ENCODE measurements around the gene ANKRD42. TPM values are rescaled to one million over a fixed set of nuclear protein-coding genes. Genes with fewer than 3 reads are reported as not detected.
A peak's percentile ranks its signal among the peaks of the same experiment; 100 is the strongest.

The ANKRD42 gene
- total RNA-seq, 1 donor, result 9.5 TPM

DNA sequence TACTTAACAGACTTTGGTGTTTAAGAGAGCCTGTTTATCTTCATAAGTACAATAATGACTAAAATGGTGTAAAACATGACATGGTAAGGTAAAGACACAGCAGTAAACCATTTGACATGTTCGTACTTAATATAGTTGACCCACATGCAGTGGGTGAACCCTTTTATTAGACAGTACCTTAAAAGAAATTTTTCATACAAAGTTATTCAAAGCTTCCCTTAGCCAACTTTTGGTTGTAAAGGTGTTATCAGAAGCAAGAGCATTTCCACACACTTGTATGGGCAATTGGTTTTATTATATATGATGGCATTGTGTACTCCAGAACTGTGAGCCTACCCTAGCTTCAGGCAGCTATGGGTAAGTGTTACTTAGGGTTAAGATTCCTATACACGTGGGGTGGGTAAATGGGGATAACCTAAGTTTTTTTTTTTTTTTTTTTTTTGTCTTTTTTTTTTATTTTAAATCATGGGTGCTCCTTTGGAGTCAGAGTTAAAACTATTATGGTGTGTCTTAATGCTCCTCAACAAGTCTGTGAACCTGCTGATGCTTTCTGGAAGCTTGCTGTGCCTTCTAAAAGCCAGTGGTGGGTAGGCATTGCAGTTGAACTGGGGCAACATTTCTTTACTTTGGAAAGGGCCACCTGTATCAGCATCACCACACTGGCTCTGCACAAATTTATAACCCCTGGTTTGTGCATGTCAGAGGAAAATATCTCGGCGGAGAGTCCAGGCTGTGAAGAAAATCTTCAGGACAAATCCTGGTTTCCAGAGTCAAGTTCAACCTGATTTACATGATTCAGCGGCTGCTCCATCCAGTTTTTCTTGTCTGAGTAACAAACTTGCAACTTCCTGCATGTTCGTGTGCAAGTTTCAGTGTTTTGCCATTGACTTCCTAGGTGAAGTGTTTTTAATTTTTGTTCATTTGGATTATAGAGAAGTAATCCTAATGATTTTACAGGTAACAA lies 33.3 kb upstream of the ANKRD42 start:
- peak overlapping the region; percentile 95 for H3K4me3 ChIP-seq (ENCODE audit: low read depth, low read length)
- TF ChIP-seq, protein P1, sequence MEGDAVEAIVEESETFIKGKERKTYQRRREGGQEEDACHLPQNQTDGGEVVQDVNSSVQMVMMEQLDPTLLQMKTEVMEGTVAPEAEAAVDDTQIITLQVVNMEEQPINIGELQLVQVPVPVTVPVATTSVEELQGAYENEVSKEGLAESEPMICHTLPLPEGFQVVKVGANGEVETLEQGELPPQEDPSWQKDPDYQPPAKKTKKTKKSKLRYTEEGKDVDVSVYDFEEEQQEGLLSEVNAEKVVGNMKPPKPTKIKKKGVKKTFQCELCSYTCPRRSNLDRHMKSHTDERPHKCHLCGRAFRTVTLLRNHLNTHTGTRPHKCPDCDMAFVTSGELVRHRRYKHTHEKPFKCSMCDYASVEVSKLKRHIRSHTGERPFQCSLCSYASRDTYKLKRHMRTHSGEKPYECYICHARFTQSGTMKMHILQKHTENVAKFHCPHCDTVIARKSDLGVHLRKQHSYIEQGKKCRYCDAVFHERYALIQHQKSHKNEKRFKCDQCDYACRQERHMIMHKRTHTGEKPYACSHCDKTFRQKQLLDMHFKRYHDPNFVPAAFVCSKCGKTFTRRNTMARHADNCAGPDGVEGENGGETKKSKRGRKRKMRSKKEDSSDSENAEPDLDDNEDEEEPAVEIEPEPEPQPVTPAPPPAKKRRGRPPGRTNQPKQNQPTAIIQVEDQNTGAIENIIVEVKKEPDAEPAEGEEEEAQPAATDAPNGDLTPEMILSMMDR (IDR thresholded peaks at IDR 0.05; ENCODE audit: insufficient read depth, low read length), result no peak
- peak; percentile 57 for DNase-seq (ENCODE audit: low read depth)

DNA sequence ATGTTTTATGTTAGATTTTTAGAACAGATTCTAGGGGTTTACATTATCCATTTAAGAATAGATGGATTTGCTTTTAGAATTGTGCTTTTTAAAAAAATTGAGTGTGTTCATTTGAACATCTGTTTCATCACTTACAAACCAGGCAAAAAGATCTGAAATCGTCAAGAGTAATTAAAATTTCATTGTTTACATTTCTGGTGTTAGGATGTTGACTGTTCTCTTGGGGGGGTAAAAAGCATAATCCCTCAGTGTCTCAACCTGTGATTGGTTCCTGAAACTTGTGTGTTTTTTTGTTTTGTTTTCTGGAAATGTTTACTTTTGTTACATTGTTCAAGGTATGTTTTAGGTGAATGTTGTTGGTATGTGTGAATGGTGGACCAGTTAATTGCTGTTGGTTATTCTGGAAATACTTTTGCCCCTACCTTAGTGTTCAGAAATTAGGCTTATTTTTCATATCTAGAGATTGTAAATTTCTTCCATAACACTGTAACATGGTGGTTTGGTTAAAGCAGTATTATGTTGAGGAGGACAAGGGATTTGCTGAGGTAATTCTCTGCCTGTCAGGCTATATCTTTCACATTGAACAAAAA lies 31.8 kb upstream of the ANKRD42 start:
- no peak for DNase-seq (ENCODE audit: low read depth)
- H3K4me3 ChIP-seq (ENCODE audit: low read depth, low read length), result no peak overlapping the region
- TF ChIP-seq, protein P1 (IDR thresholded peaks at IDR 0.05; ENCODE audit: insufficient read depth, low read length), result no peak

DNA sequence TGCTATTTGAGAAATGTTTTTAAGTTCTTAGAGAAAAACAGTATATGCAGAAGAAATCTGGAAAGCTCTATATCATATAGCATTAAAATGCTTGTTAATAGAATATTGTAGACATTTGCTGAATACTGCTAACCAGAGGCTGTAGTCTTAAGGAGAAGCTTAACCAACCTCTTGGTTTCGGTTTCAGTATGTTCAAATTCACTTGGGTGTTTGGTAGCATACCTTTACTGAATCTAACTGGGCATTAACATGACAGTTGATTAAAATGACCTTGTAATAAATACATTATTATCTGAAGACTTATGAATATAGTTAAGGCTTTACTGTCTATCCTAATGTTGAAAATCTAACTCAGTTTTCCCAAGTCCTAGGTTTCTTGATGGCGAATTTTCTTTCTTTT lies 31.1 kb upstream of the ANKRD42 start:
- TF ChIP-seq, protein P1 (IDR thresholded peaks at IDR 0.05; ENCODE audit: insufficient read depth, low read length), result no peak
- DNase-seq (ENCODE audit: low read depth), result peak; percentile 40
- no peak overlapping the region for H3K4me3 ChIP-seq (ENCODE audit: low read depth, low read length)

DNA sequence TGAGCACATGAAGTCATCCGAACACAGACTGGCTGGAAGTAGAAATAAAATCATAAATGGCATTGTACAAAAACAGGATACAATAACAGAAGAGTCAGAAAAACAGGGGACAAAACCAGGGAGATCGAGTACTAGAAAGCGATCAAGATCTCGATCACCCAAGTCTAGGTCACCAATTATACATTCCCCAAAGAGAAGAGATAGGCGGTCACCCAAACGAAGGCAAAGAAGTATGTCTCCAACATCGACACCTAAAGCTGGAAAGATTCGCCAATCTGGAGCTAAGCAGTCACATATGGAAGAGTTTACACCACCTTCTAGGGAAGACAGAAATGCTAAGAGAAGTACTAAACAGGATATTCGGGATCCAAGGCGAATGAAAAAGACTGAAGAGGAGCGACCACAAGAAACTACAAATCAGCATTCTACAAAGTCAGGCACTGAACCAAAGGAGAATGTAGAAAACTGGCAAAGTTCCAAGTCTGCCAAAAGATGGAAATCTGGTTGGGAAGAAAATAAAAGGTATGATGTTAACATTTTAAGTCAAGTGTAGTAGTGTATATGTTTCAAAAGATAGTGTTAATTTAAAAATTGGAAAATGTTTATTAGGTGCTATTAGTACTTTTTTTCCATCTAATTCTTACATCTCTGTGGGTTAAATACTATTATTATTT lies 27.2 kb upstream of the ANKRD42 start:
- TF ChIP-seq, protein P1 (IDR thresholded peaks at IDR 0.05; ENCODE audit: insufficient read depth, low read length), result no peak
- H3K4me3 ChIP-seq (ENCODE audit: low read depth, low read length), result no peak overlapping the region
- DNase-seq (ENCODE audit: low read depth), result no peak

DNA sequence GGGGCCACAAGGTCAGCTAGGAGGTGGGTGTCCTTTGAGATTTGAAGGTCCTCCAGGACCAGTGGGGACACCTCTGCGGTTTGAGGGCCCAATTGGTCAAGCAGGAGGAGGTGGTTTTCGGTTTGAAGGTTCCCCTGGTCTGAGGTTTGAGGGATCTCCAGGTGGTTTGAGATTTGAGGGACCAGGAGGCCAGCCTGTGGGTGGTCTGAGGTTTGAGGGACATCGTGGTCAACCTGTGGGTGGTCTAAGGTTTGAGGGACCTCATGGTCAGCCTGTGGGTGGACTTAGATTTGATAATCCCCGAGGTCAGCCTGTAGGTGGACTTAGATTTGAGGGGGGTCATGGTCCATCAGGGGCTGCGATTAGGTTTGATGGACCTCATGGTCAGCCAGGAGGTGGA lies 24.8 kb upstream of the ANKRD42 start:
- TF ChIP-seq, protein P1 (IDR thresholded peaks at IDR 0.05; ENCODE audit: insufficient read depth, low read length), result no peak
- DNase-seq (ENCODE audit: low read depth), result no peak
- no peak overlapping the region for H3K4me3 ChIP-seq (ENCODE audit: low read depth, low read length)

DNA sequence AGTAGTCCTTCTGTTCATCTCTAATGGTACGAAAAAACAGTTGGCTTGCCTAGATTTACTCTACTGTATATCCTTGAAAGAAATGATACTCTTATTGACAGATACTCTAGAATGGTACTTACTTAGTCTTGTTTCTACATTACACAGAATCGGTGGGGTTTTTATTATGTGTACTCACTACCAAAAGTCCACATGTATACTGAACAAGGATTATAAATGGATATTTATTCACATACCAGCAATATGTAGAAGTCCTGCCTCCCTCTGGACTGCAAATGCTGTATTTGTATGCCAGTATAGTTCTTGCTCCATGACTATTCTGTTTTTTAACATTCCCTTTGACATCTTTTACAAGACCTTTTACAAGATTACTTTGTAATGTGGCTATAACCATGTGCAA lies 22.6 kb upstream of the ANKRD42 start:
- TF ChIP-seq, protein P1 (IDR thresholded peaks at IDR 0.05; ENCODE audit: insufficient read depth, low read length), result no peak
- peak overlapping the region; percentile 28 for H3K4me3 ChIP-seq (ENCODE audit: low read depth, low read length)
- DNase-seq (ENCODE audit: low read depth), result no peak

All from fibroblast of the aortic adventitia (primary cell).